SU-DHL-6 (cell line): ENCODE data around the gene DUSP22.

Experiments used
- H2AFZ ChIP-seq: fragments of 200-600 bp; sonication (generic); 2 replicates; pipeline ENCODE4 v1.6.1; 2014; ENCODE audit warnings: low read depth, mild to moderate bottlenecking, moderate library complexity, mixed read lengths, antibody characterized with exemption, low read length; ENCODE audit not compliant: severe bottlenecking
- H3F3A ChIP-seq: fragments of 200-600 bp; shearing (Covaris generic); 2 replicates; pipeline ENCODE4 v1.6.0; 2016; ENCODE audit warnings: antibody characterized with exemption, mild to moderate bottlenecking; ENCODE audit not compliant: insufficient read depth
- H3K27ac ChIP-seq: fragments of 200-600 bp; sonication (generic); 2 replicates; pipeline ENCODE4 v1.5.1; 2016; ENCODE audit warnings: low read depth, mild to moderate bottlenecking, low read length, moderate library complexity, mixed read lengths
- H3K27me3 ChIP-seq: fragments of 200-600 bp; sonication (generic), shearing (Covaris generic); 2 replicates; pipeline ENCODE4 v1.6.0; 2014; ENCODE audit warnings: mild to moderate bottlenecking, low read length
- H3K36me3 ChIP-seq: fragments of 200-600 bp; sonication (generic); 2 replicates; pipeline ENCODE4 v1.6.1; 2014; ENCODE audit warnings: mild to moderate bottlenecking, low read length, mixed read lengths
- H3K4me2 ChIP-seq: fragments of 300-600, 200-600 bp; shearing (Covaris generic), sonication (generic); 2 replicates; pipeline ENCODE4 v1.6.0; 2014; ENCODE audit warnings: low read length, low read depth, mild to moderate bottlenecking; ENCODE audit not compliant: poor library complexity, severe bottlenecking
- H3K4me3 ChIP-seq: fragments of 200-600 bp; sonication (generic); 2 replicates; pipeline ENCODE4 v1.5.1; 2014; ENCODE audit warnings: antibody characterized with exemption, low read length, mild to moderate bottlenecking, mixed read lengths; ENCODE audit not compliant: insufficient read depth, poor library complexity, severe bottlenecking
- H3K79me2 ChIP-seq: fragments of 200-600 bp; sonication (generic); 2 replicates; pipeline ENCODE4 v1.6.1; 2014; ENCODE audit warnings: mild to moderate bottlenecking, low read length, moderate library complexity; ENCODE audit not compliant: insufficient read depth
- H3K9ac ChIP-seq: fragments of 200-600 bp; sonication (generic); 2 replicates; pipeline ENCODE4 v1.7.0; 2014; ENCODE audit warnings: mild to moderate bottlenecking, low read length
- H3K9me2 ChIP-seq: fragments of 200-600 bp; sonication (generic); replicated peaks from 2 replicates; pipeline ENCODE4 v1.6.1; 2014; ENCODE audit warnings: low read length; ENCODE audit not compliant: insufficient read depth
- H3K9me3 ChIP-seq: fragments of 200-600 bp; sonication (generic); 2 replicates; pipeline ENCODE4 v1.6.1; 2014; ENCODE audit warnings: low read length, mixed read lengths; ENCODE audit not compliant: insufficient read depth
- H4K20me1 ChIP-seq: fragments of 200-600 bp; sonication (generic); 2 replicates; pipeline ENCODE4 v1.6.1; 2014; ENCODE audit warnings: low read depth, mild to moderate bottlenecking, antibody characterized with exemption, low read length, moderate library complexity, mixed read lengths
- CTCF ChIP-seq: fragments of 200-600 bp; sonication (generic); IDR thresholded peaks from one replicate; pipeline ENCODE4 v1.5.1; 2017; ENCODE audit warnings: antibody characterized with exemption, mild to moderate bottlenecking, low read length, moderate library complexity; ENCODE audit not compliant: insufficient read depth, poor library complexity, severe bottlenecking
- EZH2phosphoT487 ChIP-seq: fragments of 200-600 bp; sonication (generic), shearing (Covaris generic); conservative IDR thresholded peaks from 2 replicates; pipeline ENCODE4 v1.6.1; 2018; ENCODE audit warnings: mild to moderate bottlenecking, antibody characterized with exemption, low read length, moderate library complexity, mixed read lengths

Gene DUSP22

GRCh38 chr6:334536-335510, 42.5 kb downstream of the DUSP22 start:
- H3K9me2 ChIP-seq: no peaks in the 10 kb centered on the region
- H4K20me1 ChIP-seq: no peaks in the 10 kb centered on the region; the same call in 1 of the 2 replicates
- H3F3A ChIP-seq: no peaks in the 10 kb centered on the region
- no peaks in the 10 kb centered on the region for H3K79me2 ChIP-seq
- TF ChIP-seq CTCF (no peak), EZH2phosphoT487 (no peak)
- no peak overlapping the region for H3K9ac ChIP-seq
- H3K4me3 ChIP-seq: no peak overlapping the region
- no peak overlapping the region for H3K27ac ChIP-seq
- H3K9me3 ChIP-seq: no peaks in the 10 kb centered on the region
- no peak overlapping the region for H2AFZ ChIP-seq
- H3K27me3 ChIP-seq: no peaks in the 10 kb centered on the region
- H3K4me2 ChIP-seq: no peak overlapping the region
- H3K36me3 ChIP-seq: no peaks in the 10 kb centered on the region

DNA sequence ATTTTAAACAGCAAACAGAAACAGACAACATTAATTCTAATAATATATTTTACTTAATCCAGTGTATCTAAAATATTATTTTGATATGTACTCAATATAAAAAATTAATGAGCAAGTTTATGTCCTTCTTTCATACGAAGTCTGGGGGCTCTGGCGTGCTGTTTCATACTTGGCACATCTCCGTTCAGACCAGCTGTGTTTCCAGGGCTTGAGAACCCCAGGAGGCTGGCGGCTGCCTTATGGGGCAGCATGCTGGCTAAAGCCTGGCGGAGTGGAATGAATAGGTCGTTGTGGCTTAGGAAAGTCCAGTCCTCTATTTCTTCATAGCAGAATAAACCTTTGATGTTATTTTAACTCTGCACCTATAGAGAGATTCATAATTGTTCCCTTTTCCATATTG, 43.3 kb downstream of the DUSP22 start:
- TF ChIP-seq CTCF: no peak
- no peak for TF ChIP-seq EZH2phosphoT487
- no peak overlapping the region for H3K4me2 ChIP-seq

DNA sequence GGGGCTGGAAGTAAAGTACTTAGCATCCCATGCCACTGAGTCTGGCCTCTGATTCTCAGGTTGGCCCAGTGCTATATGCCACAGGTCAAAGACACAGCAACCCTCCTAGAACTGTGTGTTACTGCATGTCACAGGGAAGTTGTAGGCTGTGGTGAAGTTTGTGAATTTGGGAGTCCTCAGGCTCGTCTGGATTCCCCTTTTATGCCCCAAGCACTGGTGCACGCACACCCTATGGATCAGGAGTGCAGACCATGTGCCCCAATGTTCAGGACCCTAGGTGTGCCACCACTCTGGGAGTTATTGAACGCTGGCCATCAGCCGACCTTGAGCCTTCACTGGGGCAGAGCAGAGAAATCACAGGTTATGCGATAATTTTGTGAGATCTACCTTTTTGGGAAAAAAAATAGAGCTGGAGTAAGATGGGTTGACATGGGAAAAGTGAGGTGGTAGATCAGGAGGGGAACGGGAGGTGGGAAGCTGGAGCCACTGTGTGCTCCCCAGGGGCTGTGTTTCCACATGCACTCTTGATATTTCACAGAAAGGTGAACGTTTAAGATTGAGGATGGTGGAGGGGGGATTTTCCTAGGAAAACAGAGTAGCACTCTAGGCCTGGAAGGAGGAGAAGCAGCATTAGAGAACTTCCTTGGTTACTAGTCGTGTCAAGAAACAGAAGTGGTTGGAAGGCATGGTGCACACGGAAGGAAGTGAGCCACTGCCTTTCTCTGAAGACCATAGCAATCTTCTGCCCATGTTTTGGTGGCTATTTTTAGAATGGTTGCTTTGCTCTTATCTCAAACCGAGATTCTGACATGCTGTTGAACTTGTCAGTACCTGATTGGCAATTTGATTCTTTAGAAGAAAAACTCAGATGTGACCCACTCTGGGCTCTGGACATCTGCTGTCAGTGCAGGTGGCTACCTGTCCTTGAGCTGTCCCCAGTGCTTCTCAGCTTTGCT, 44.1 kb downstream of the DUSP22 start:
- no peak overlapping the region for H3K27ac ChIP-seq
- H3K9ac ChIP-seq: no peak overlapping the region
- no peaks in the 10 kb centered on the region; the same call in 1 of the 2 replicates for H4K20me1 ChIP-seq
- H3K9me3 ChIP-seq: no peaks in the 10 kb centered on the region
- TF ChIP-seq EZH2phosphoT487 (no peak), CTCF (no peak)
- H3K36me3 ChIP-seq: no peaks in the 10 kb centered on the region
- no peak overlapping the region for H2AFZ ChIP-seq
- H3K9me2 ChIP-seq: no peaks in the 10 kb centered on the region
- H3K4me2 ChIP-seq: no peak overlapping the region
- H3K27me3 ChIP-seq: no peaks in the 10 kb centered on the region
- H3F3A ChIP-seq: no peaks in the 10 kb centered on the region
- H3K79me2 ChIP-seq: no peaks in the 10 kb centered on the region
- H3K4me3 ChIP-seq: no peak overlapping the region

More for the DNA sequence above, 43.3 kb downstream of the DUSP22 start:
- Histone ChIP-seq H3K9me2 (no peaks in the 10 kb centered on the region), H3K36me3 (no peaks in the 10 kb centered on the region), H3K27ac (no peak overlapping the region), H3K4me3 (no peak overlapping the region), H3F3A (no peaks in the 10 kb centered on the region), H3K9ac (no peak overlapping the region), H3K79me2 (no peaks in the 10 kb centered on the region), H2AFZ (no peak overlapping the region), H4K20me1 (no peaks in the 10 kb centered on the region; the same call in 1 of the 2 replicates), H3K27me3 (no peaks in the 10 kb centered on the region), H3K9me3 (no peaks in the 10 kb centered on the region)
